Endothelial cell of umbilical vein (primary cell): ENCODE measurements around the gene PTGDR. TPM values are rescaled to one million over a fixed set of nuclear protein-coding genes. Genes with fewer than 3 reads are reported as not detected.

Experiments
- Bru-seq: library from RNA; stranded (reverse); fragments of 400-500 nt; gene quantifications from one replicate; lab custom pipeline; 2021; lab: Mats Ljungman, UMichigan
- BruChase-seq, 2 experiments: library from RNA; stranded (reverse); fragments of 400-500 nt; gene quantifications; one replicate each; lab custom pipeline; 2021; lab: Mats Ljungman, UMichigan
- BruUV-seq: library from RNA; stranded (reverse); fragments of 400-500 nt; replicated peaks from 2 replicates; lab custom pipeline; 2021; lab: Mats Ljungman, UMichigan
- CTCF ChIA-PET: fragments of 300-600, 350-600 bp; sonication (Branson Sonifier 250); formaldehyde crosslinking; loops from one replicate; lab custom pipeline; 2021; ENCODE audit warnings: antibody characterized with exemption, inconsistent platforms; lab: Charles Lee
- POLR2A ChIA-PET: fragments of 300-600, 350-600 bp; sonication (Branson Sonifier 250); formaldehyde crosslinking; loops from one replicate; lab custom pipeline; 2021; ENCODE audit warnings: antibody characterized with exemption, inconsistent platforms; lab: Charles Lee
- DNase-seq: peaks from one replicate; pipeline ENCODE4 v3.0.0-alpha.2; 2011; ENCODE audit warnings: low read depth, low spot score
- FAIRE-seq: peaks from 2 replicates; lab custom pipeline; 2011; peaks lifted over from hg19 to GRCh38; lab: Jason Lieb, UNC
- H2AFZ ChIP-seq: 2 replicates; pipeline ENCODE4 v1.6.0; 2012; ENCODE audit warnings: low read depth, low read length, control low read depth, inconsistent platforms
- H3K27ac ChIP-seq: 2 replicates; pipeline ENCODE4 v1.5.1; 2011; ENCODE audit warnings: low read depth, mild to moderate bottlenecking, control low read depth, low read length, moderate library complexity; ENCODE audit not compliant: insufficient read depth
- H3K27me3 ChIP-seq, 2 experiments: 2 replicates each; pipeline versions ENCODE4 v1.6.0 to v1.6.1; 2011; ENCODE audit warnings: low read length in 2 of 2, mixed read lengths in 1 of 2; ENCODE audit not compliant: control insufficient read depth in 2 of 2, insufficient read depth in 2 of 2
- H3K36me3 ChIP-seq, 2 experiments: 2 replicates in 1 of 2; 3 replicates in 1 of 2; pipeline ENCODE4 v1.5.1; 2011; ENCODE audit warnings: low read length in 2 of 2, mild to moderate bottlenecking in 1 of 2, moderate library complexity in 1 of 2; ENCODE audit not compliant: control insufficient read depth in 2 of 2, insufficient read depth in 2 of 2; ENCODE audit errors: extremely low read depth in 1 of 2
- H3K4me1 ChIP-seq: 3 replicates; pipeline ENCODE4 v1.5.1; 2011; ENCODE audit warnings: mild to moderate bottlenecking, low read length; ENCODE audit not compliant: control insufficient read depth, insufficient read depth; ENCODE audit errors: extremely low read depth
- H3K4me2 ChIP-seq: 2 replicates; pipeline ENCODE4 v1.6.1; 2011; ENCODE audit warnings: low read length, control low read depth, mixed read lengths; ENCODE audit not compliant: insufficient read depth
- H3K4me3 ChIP-seq, 3 experiments: fragments of 200-600 bp in 1 of 3; sonication (generic), shearing (Covaris generic) in 1 of 3; replicated peaks in 1 of 3; 2 replicates each; pipeline ENCODE4 v1.5.1; 2011 to 2016; ENCODE audit warnings: control low read depth in 3 of 3, low read length in 3 of 3, mild to moderate bottlenecking in 2 of 3, inconsistent platforms in 1 of 3, low read depth in 1 of 3, moderate library complexity in 1 of 3; ENCODE audit not compliant: insufficient read depth in 1 of 3
- H3K79me2 ChIP-seq: 2 replicates; pipeline ENCODE4 v1.6.0; 2012; ENCODE audit warnings: low read length, inconsistent platforms; ENCODE audit not compliant: control insufficient read depth, insufficient read depth
- H3K9ac ChIP-seq: replicated peaks from 2 replicates; pipeline ENCODE3; 2011; ENCODE audit warnings: low read length, control low read depth; ENCODE audit not compliant: insufficient read depth; ENCODE audit errors: extremely low read depth
- H3K9me1 ChIP-seq: replicated peaks from 3 replicates; pipeline ENCODE4 v1.6.0; 2011; ENCODE audit warnings: mild to moderate bottlenecking, low read length; ENCODE audit not compliant: control insufficient read depth, insufficient read depth; ENCODE audit errors: extremely low read depth
- H3K9me3 ChIP-seq: replicated peaks from 2 replicates; pipeline ENCODE4 v1.5.1; 2012; ENCODE audit warnings: low read length, inconsistent platforms; ENCODE audit not compliant: control insufficient read depth, insufficient read depth
- H4K20me1 ChIP-seq: replicated peaks from 2 replicates; pipeline ENCODE3; 2011; ENCODE audit warnings: mild to moderate bottlenecking, low read length; ENCODE audit not compliant: control insufficient read depth, insufficient read depth; ENCODE audit errors: extremely low read depth
- CTCF ChIP-seq, 2 donors: IDR thresholded peaks; 1 replicate in 1 of 2; 2 replicates in 1 of 2; pipeline ENCODE4 v1.5.1; 2011; ENCODE audit warnings: low read length in 2 of 2, mild to moderate bottlenecking in 2 of 2, moderate library complexity in 2 of 2, control low read depth in 1 of 2, inconsistent platforms in 1 of 2, low read depth in 1 of 2; ENCODE audit not compliant: insufficient read depth in 1 of 2; ENCODE audit errors: extremely low read depth in 1 of 2
- EZH2 ChIP-seq: IDR thresholded peaks from 2 replicates; pipeline ENCODE4 v1.6.1; 2012; ENCODE audit warnings: borderline replicate concordance, low read depth, mild to moderate bottlenecking, moderate library complexity, low read length, inconsistent platforms; ENCODE audit not compliant: severe bottlenecking
- FOS ChIP-seq: IDR thresholded peaks from 2 replicates; pipeline ENCODE4 v1.6.1; 2011; ENCODE audit warnings: mild to moderate bottlenecking, low read length, moderate library complexity, borderline replicate concordance; ENCODE audit not compliant: insufficient read depth
- GATA2 ChIP-seq: IDR thresholded peaks from 2 replicates; pipeline ENCODE4 v1.7.0; 2011; ENCODE audit warnings: low read depth, mild to moderate bottlenecking, moderate library complexity, mixed read lengths, low read length; ENCODE audit not compliant: insufficient read length, insufficient read depth
- JUN ChIP-seq: IDR thresholded peaks from 2 replicates; pipeline ENCODE4 v1.6.1; 2011; ENCODE audit warnings: borderline replicate concordance, low read depth; ENCODE audit not compliant: insufficient read length, insufficient read depth
- MAX ChIP-seq: IDR thresholded peaks from 2 replicates; pipeline ENCODE4 v1.6.1; 2011; ENCODE audit not compliant: insufficient read depth, insufficient read length
- MYC ChIP-seq: IDR thresholded peaks from one replicate; pipeline ENCODE4 v1.6.1; 2011; ENCODE audit warnings: mild to moderate bottlenecking, low read depth, low read length
- POLR2A ChIP-seq: IDR thresholded peaks from 2 replicates; pipeline ENCODE4 v1.6.1; 2012; ENCODE audit warnings: low read depth, mild to moderate bottlenecking, control low read depth, low read length
- POLR2AphosphoS5 ChIP-seq: IDR thresholded peaks from 2 replicates; pipeline ENCODE4 v1.6.1; 2012; ENCODE audit warnings: low read depth, mild to moderate bottlenecking, control low read depth, low read length, moderate library complexity; ENCODE audit not compliant: insufficient read depth
- dilution Hi-C: fragments of 300-500 bp; cut with MboI; formaldehyde crosslinking; loops from one replicate; pipeline ENCODE4 v1.15.0; 2019; ENCODE audit warnings: low sequenced_read_pairs; ENCODE audit not compliant: extremely low pct_ligation_motif_present
- intact Hi-C: fragments of 100-400 bp; cut with micrococcal nuclease; formaldehyde crosslinking; loops from one replicate; pipeline ENCODE4 v1.10.0; 2022
- long read RNA-seq: library from polyadenylated mRNA; stranded (forward); transcript quantifications from one replicate; pipeline ENCODE4 v2.0.0, GENCODE V29; 2021
- polyA minus RNA-seq, 3 experiments: library from RNA; depleted of rRNA, polyadenylated mRNA; stranded (reverse); fragments of >200 nt; gene quantifications; 1 replicate in 1 of 3; 2 replicates in 2 of 3; pipeline ENCODE4 v1.2.3, GENCODE V29; 2011
- polyA plus RNA-seq, 4 experiments: library from polyadenylated mRNA; depleted of rRNA in 3 of 4; stranded (reverse) in 3 of 4; unstranded in 1 of 4; fragments of >200 nt; gene quantifications; 2 replicates each; pipeline versions ENCODE4 v1.2.1 to v1.2.3, GENCODE V29; 2011 to 2012; ENCODE audit warnings: missing spikeins in 1 of 4
- total RNA-seq: library from RNA; stranded (reverse); gene quantifications from 2 replicates; pipeline ENCODE4 v1.2.3, GENCODE V29; 2021

Gene PTGDR
- not detected in 2 replicates for total RNA-seq
- polyA plus RNA-seq: not detected in 2 replicates
- polyA plus RNA-seq (2011; cell fraction: cytosol; rRNA removed): not detected in 2 replicates
- polyA plus RNA-seq (2011; cell fraction: nucleus; rRNA removed): not detected in 2 replicates
- not detected in 2 replicates for polyA plus RNA-seq (2012)
- polyA minus RNA-seq: not detected in 2 replicates
- polyA minus RNA-seq (2011; cell fraction: cytosol; rRNA and poly(A)+ RNA removed): not detected
- polyA minus RNA-seq (2011; cell fraction: nucleus; rRNA and poly(A)+ RNA removed): not detected in 2 replicates
- Bru-seq, nascent RNA: not detected
- not detected for BruChase-seq, experiment 1, labeled RNA remaining after a 6-hour chase
- BruChase-seq, experiment 2, labeled RNA remaining after a 2-hour chase: not detected
- long read RNA-seq: 0 reads

GRCh38 chr14:52267501-52268278 is at the start of gene PTGDR:
TSS of gene PTGDR (plus strand) at chr14:52267698. CDS start at chr14:52267815, 117 bp downstream.
- no peak within 1 kb of the TSS for H2AFZ ChIP-seq
- H3K27ac ChIP-seq: no peak within 1 kb of the TSS
- H3K9ac ChIP-seq: no peak within 1 kb of the TSS
- H3K79me2 ChIP-seq: no peaks in the 10 kb centered on the region
- TF ChIP-seq FOS (no peak), MAX (no peak), POLR2AphosphoS5 (no peak), EZH2 (no peak), POLR2A (no peak), GATA2 (no peak), CTCF (IDR thresholded peaks at IDR 0.05; ENCODE audit: extremely low read depth in 1 of 2, insufficient read depth in 1 of 2, low read depth in 1 of 2, low read length in 2 of 2) (no peak), MYC (no peak), JUN (no peak)
- BruUV-seq: no TSS peak
- H4K20me1 ChIP-seq: no peaks in the 10 kb centered on the region
- H3K9me3 ChIP-seq: no peaks in the 10 kb centered on the region
- no peak within 1 kb of the TSS for H3K4me3 ChIP-seq
- no peaks in the 10 kb centered on the region for H3K9me1 ChIP-seq
- dilution Hi-C loops: no loop called here
- ChIA-PET POLR2A (no interaction called here), CTCF (no interaction called here)
- H3K4me1 ChIP-seq: peaks cover 7% of the 10 kb centered on the region
- peaks cover 60 to 66% of the 10 kb centered on the region in 2 experiments for H3K27me3 ChIP-seq
- no peaks in the 10 kb centered on the region for H3K36me3 ChIP-seq
- H3K4me2 ChIP-seq: no peak within 1 kb of the TSS
- DNase-seq (no peak), FAIRE-seq (no peak)
- intact Hi-C loops: no loop called here
